Body of pancreas (tissue), 4 donors: ENCODE results near the gene TBX20.

Source experiments
- POLR2A ChIP-seq, 3 donors: fragments of 450-650 bp; IDR thresholded peaks; one replicate each; pipeline ENCODE4 v1.6.1; 2016; ENCODE audit warnings: antibody characterized with exemption in 3 of 3, mild to moderate bottlenecking in 2 of 3
- TF ChIP-seq, protein P1 (sequence below), 7 experiments: fragments of 450-650 bp in 4 of 7; fragments of 200-600 bp in 3 of 7; sonication (generic) in 3 of 7; IDR thresholded peaks; one replicate each; pipeline ENCODE4 v1.5.1; 2016 to 2019; ENCODE audit warnings: antibody characterized with exemption in 7 of 7

DNA sequence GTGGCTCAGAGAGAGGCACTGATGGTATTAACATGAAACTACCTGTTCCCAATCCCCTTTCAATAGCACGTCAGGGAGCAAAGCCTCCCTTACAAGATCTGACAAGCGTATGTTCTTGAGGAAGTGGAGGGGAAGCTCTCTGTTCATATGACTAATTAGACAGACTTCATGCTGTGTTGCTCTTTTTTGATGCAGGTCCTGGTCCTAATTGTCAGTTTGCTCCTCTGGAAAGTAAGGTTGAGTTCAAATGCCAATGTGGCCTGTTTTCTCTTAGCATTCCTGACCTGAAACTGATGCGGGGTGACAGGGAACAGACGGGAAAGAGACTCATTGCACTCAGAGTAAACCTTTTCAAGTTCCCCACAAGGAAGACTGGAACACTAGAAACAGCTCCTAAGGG lies 27.0 kb upstream of the TBX20 start:
- TF ChIP-seq, protein P1, sequence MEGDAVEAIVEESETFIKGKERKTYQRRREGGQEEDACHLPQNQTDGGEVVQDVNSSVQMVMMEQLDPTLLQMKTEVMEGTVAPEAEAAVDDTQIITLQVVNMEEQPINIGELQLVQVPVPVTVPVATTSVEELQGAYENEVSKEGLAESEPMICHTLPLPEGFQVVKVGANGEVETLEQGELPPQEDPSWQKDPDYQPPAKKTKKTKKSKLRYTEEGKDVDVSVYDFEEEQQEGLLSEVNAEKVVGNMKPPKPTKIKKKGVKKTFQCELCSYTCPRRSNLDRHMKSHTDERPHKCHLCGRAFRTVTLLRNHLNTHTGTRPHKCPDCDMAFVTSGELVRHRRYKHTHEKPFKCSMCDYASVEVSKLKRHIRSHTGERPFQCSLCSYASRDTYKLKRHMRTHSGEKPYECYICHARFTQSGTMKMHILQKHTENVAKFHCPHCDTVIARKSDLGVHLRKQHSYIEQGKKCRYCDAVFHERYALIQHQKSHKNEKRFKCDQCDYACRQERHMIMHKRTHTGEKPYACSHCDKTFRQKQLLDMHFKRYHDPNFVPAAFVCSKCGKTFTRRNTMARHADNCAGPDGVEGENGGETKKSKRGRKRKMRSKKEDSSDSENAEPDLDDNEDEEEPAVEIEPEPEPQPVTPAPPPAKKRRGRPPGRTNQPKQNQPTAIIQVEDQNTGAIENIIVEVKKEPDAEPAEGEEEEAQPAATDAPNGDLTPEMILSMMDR (IDR thresholded peaks at IDR 0.05): no peak
- TF ChIP-seq POLR2A (IDR thresholded peaks at IDR 0.05): no peak
